NCI-H2227 (cell line): Measurements from ENCODE around the gene TMBIM6.
"Not testable (repeated sequence)": the region's sequence is repeated elsewhere in the genome, so short reads cannot be mapped to it uniquely, and the experiment has no call there.

ENCODE experiments used
- DNase-seq: peaks from one replicate; lab custom pipeline; 2025; ENCODE audit not compliant: unreplicated experiment; lab: John Stamatoyannopoulos, UW

The TMBIM6 gene

DNA sequence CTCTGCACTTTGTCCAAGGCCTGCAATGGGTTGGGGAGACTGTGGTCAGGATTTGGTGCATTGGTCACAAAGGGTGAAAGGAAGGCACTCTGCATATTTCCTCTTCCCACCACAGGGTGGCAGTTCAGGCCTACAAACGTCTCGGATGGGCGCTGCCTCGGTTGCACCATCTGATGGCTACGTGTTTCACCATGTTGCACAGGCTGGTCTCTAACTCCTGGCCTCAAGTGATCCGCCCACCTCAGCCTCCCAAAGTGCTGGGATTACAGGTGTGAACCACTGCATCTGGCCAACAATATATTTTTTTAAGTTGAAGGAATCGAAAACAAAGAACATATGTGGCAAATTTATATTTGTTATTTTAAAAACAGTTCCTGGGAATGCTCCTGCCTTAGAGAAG lies 35.1 kb downstream of the TMBIM6 start:
- peak; percentile 58 for DNase-seq

DNA sequence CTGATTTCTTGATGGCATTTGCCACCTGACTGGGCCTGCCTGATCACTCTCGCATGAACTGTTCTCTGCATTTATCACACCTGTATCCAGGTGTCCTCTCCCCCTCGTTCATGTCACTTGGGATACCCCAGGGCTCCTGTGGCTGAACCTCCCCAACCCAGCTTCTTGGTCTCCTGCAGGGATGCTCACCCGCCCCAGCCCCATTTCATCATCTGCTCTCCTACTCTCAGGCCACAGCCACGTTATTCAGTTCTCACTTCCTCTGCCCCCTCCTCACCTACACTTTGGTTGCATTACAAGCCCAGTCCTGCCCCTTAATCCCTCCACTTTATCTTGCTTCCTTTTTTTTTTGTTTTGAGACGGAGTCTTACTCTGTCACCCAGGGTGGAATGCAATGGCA lies 35.5 kb downstream of the TMBIM6 start:
- no peak for DNase-seq

DNA sequence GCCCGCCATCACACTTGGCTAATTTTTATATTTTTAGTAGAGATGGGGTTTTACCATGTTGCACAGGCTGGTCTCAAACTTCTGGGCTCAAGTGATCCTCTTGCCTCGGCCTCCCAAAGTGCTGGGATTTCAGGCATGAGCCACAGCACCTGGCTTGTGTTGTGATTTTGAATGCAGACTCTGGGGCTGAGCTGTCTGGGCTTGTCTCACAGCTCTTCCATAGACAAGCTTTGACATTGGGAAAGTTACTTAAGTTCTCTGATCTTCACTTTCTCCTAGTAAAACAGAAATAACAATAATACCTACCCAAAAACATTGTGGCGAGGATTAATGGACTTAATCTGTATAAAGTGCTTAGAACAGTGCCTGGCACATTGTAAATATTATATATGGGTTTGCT lies 36.0 kb downstream of the TMBIM6 start:
- no peak for DNase-seq

DNA sequence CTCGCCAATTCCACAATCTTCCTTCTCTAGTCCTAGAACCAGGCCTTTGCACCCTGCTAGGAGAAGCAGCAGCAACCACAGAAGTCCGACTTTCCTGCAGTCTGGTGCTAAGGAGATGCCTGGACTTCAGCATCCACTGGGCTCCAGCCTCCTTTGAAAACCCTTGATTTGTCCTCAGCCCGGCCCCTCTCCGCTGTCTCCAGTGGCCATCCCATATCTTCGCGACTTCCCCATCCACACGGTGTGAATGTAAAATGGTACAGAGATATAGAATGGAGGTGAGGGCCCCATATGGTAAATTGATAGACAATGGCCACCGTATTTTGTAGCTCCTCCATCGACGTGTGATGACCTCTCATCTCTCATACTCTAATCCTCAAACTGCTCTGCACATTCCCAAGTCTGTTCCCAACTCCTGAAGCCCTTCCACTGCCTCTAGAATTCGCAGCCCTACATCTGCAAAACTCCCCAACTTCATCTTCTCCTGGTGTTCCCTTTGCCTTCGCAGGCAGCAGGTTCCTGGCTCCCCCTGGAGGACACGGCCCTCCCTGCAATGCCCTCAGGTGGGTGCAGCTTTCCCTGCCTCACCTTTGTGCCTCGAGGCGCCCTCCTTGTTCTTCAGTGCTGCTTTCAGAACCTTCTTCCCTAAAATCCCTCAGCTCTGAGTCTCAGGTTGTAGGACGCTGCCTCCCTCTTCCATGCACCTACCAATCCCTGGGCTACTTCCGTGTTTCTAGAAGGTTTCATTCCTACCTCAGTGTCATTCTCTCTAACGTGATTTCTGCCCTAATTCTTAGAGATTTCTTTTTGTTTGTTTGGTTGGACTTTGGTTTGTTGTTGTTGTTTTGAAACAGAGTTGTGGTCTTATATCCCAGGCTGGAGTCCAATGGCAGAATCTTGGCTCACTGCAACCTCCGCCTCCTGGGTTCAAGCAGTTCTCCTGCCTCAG lies 36.7 kb downstream of the TMBIM6 start:
- DNase-seq: peak; percentile 33

DNA sequence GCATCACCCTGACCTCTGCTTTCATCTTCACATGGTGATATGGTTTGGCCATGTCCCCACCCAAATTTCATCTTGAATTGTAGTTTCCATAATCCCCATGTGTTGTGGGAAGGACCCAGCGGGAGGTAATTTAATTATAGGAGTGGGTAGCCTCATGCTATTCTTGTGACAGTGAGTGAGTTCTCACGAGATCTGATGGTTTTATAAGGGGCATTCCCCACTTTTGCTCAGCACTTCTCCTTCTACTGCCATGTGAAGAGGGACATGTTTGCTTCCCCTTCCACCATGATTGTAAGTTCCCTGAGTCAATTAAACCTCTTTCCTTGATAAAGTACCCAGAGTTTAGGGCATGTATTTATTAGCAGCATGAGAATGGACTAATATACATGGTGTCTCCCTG lies 38.2 kb downstream of the TMBIM6 start:
- no peak for DNase-seq

DNA sequence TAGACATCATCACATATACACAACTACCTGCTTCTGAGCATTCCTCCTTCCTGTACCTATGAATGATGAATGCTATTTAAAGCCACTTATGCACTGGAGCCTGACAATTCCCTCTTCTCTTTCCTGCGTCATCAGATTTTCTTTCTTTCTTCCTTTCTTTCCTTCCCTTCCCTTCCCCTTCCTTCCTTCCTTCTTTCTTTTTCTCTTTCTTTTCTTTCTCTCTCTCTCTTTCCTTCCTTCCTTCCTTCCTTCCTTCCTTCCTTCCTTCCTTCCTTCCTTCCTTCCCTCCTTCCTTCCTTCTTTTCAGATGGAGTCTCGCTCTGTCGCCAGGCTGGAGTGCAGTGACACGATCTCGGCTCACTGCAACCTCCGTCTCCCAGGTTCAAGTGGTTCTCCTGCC lies 39.6 kb downstream of the TMBIM6 start:
- DNase-seq: not testable (repeated sequence)

DNA sequence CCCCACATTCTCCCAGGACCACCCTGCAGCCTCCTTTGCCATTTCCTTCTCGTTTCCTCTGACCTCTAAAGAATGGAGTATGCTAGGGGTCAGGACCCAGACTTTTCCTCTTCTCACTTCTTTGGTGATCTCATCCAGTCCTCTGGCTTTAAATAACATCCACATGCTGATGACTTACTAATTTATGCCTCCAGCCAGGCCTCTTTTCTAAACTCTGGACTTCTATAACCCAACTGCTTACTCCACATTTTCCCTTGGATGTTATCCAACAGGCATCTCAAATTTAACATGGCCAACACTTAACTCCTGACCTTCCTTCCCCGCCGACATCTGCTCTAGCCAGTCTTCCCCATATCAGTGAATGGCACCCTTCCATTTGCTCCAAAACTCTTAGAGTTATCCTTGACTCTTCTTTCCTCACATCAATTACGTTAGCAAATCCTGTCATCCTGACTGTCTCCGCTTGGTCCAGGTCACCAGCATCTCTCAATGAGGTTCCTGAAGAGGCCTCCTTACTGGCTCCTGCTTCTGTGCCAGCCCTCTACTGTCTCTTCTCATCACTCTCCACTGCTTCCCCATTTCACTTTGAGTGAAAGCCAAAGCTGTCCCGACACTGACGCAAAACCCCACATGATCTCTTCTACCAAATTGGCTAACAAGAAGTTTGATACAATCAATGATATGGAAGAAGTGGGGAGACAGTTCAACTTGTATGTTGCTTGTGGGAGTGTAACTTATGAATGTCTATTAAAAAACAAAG lies 42.7 kb downstream of the TMBIM6 start:
- peak; percentile 4 for DNase-seq

DNA sequence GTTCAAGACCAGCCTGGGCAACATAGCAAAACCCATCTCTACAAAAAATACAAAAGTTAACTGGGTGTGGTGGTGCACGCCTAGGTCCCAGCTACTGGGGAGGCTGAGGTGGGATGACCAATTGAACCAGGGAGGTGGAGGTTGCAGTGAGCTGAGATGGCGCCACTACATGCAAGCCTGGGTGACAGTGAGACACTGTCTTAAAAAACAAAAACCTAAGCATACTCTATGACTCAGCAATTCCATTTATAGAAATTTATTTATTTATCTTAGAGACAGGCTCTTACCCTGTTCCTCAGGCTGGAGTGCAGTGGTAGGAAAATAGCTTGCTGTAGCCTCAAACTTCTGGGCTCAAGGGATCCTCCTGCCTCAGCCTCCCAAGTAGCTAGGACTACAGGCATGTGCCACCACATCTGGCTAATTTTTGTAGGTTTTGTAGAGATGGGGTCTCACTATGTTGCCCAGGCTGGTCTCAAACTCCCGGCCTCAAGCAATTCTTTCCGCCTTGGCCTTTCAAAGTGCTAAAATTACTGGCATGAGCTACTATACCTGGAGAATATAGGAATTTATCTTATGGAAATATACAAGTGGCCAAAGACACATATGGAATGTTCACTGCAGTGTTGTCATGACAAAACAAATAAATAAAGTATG lies 43.5 kb downstream of the TMBIM6 start:
- no peak for DNase-seq

DNA sequence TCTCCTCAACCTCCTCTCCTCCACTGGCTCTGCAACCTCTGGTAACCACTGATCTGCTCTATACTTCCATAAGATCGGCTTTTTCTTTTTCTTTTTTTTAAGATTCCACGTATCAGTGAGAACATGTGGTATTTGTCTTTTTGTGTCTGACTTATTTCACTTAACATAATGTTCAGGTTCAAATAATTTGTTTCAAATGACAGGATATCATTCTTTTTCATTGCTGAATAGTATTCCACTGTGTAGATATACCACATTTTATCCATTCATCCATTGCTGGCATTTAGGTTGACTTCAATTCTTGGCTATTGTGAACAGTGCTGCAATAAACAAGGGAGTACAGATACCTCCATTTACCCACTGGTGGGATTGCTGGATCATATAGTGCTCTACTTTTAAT lies 46.3 kb downstream of the TMBIM6 start:
- DNase-seq: no peak

DNA sequence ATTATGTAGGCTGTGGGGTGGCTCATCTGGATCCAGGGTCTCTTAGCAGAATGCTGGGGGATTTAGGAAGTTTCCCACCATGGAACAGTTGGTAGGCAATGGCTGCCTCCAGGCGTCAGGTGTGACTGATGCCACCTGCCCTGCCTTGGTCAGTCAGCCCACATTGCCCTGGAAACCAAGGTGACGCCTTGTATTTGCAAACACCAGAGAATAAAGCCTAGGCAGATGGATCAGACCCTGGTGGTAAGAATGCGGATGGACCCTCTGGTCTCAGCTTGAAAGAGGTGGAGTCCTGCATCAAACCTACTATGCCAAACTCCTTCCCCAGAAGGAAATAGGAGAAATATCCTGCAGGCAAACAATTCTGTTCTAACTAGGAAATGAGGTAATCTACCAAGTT lies 48.6 kb downstream of the TMBIM6 start:
- no peak for DNase-seq

DNA sequence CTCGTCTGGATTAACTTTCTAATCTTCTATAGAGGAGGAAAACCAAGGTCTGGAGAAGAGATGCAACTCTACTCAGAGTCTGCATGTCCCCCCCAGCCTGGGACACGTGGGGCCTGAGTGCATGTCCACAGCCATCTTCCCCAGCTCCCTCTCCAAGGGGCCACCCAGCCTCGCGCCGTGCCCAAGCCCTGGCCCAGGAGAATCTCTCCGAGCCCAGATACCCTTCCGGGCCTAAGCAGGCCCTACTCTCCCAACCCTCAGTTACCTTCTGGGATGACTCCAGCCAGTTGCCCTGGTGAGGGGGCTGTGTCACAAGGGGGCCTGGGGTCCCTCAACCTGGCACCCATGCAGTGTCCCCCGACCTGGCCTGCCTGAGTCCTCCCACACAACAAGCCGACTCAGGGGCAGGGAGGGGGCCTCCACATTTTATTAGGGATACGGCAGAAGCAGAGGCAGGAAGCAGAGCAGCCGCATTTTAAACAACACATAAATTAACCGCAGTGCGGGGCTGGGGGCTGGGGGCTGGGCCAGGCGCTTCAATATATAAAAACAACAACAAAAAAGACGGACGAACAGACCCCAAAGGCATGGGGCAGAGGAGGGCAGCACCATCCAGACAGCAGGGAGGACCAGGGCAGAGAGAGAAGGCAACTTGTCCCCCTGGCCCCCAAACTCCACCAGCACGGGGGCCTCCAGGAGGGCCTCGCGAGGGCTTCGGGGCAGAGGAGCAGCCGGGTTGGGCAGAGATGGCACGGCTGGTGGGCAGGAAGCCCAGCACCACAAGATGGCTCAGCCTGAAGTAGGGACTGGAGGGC lies 49.6 kb downstream of the TMBIM6 start:
- no peak for DNase-seq

DNA sequence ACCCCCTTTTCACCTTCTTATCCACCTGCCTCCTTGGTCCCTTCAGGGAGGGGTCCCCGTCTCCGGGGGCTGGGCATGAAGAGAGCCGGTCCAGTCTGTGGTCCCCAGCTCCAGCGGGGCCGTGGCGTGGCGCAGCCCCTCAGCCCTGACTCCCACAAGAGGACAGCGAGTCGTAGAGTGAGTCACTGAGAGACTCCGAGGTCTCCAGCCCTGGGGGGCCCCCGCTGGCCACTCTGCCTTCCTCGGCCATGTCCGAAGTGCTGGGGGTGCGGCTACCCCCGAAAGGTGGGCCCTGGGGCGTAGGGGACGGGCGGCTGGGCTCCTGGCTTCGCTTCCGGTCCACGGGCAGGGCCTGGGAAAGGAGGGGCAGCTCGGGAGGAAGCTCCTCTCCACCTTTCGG lies 50.3 kb downstream of the TMBIM6 start:
- DNase-seq: no peak

DNA sequence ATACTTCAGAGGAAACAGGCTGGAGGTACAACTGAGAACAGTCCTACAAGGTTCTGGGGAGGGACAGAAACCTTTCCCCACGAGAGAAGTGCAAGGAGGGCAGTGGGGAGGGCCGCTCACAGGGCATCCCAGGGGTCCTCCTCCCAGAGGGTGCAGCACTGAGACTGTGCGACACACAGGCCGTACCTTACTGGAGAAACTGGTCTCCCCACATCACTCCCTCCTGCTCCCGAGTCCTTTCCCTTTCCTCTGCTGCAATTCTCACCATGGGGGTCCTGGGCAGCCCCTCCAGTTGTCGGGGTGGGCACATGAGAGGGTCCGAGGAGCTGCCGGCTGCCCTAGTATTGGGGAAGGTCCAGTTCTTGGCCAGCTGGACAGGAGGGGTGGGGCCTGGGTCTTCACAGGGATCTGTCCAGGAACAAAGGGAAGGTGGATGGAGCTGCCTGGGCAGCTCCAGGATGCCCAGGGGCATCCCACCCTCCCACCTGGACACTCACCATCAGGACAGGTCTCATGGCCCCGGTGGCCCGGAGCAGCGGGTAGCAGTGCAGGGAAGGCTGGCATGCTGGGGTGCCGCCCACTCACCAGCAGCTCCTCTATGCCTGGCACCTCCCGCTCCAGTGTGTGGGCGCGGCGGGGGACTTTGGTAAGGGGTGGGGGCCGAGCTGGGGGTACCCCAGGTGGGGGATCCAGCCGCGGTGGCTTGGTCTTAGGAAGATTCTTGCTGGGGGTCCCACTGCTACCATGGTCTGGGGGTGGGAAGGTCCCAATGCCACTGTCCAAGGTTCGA lies 51.0 kb downstream of the TMBIM6 start:
- DNase-seq: no peak

DNA sequence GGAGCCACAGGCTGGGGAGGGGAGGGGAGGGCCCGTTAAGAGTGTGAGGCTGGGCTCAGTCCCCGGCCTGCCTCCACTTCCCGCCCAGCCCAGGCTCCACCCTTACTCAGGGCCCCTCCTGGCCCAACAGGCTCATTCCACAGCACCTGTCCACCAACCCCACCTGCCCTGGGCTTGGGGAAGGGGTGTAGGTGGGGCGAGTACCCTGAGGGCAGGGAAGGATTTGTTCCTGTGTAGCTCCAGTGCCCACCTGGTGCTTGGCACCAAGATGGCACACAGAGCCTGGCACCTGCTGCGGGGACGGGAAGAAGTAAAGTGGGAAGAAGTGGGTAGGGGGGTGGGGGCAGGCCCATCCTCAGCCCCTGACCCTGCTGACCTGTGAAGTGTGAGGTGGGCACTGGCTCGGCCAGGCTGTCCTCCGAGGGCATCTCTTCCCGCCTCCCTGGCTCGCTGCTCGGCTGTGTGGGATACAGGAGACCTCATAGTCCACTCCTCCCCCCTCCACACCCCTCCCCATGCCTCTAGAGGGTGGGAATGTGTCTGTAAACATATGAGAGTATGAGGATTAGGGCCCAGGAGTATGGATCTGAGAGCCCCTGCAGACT lies 51.7 kb downstream of the TMBIM6 start:
- DNase-seq: no peak

DNA sequence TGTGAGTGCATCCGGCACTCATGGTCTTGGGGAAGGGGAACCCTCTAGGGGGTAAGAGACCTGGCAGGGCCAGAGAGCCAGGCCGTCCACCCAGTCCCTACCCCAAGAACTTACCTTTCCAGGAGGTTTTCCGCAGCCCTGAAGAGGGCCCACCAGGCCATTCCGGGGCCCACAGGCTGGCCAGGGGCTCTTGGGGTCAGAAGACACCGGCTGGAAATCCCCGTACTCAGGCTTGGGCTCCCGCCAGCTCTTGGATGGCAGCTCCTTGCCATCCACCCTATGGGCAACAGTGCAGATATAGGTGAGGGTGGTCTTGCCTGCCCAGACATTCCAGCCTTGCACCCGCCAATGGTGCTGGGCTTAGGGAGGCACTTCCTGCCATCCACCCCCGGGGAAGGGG lies 52.3 kb downstream of the TMBIM6 start:
- DNase-seq: no peak

DNA sequence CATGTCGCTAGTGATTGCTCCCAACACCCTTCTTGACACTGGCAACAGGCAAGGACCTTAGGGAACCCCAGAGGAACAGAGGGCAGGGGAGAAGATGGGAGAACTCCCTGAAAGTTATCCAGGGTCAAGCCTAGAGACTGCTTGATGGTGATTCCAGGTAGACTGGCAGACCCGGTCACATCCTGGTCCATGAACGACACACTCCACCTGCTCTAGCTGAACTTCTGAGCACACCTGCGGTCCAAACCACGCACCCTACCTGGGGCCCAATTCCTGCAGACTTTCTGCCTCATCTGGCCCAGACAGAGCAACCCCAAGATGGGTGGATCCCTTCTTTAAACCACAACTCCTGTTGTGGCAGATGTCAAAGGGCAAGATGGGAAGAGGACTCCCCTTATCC lies 52.7 kb downstream of the TMBIM6 start:
- DNase-seq: no peak

DNA sequence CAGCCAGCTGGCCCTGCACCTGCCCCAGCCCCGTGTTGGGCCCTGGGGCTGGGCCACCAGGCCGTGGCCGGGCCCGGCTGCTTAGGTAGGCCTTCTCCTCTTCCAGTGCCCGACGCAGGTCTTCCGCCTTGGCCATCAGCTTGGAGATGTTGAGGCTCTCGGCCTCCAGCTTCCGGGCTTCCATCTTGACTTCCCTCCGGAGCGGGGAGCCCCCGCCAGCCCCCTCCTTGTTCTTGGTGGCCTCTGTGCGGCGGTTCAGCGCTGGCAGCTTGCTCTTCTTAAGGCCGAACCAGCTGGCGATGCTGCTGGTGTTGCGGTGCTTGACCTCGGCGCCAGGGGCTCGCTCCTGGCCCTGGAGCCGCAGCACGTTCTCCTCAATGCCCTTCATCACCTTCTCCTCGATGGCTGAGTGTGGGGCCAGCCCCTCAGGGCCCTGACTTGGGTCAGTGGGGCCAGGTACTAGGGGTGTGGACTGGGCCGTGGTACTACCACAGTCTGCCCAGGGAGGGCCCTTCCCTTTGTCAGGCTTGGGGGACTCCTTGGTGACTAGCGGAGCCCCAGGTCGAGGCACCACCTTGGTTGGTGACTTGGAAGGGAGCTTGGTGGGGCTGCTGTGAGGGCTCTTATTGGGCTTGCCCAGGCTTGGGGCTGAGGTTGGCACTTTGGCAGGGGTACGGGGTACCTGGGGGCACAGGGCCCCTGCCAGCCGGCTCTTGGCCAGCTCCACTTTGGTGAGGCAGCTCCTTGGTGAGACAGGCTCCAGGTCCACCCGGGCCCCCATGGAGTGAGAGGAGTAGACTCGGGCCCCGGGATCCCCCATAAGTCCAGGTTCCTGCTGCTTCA lies 53.7 kb downstream of the TMBIM6 start:
- DNase-seq: no peak

DNA sequence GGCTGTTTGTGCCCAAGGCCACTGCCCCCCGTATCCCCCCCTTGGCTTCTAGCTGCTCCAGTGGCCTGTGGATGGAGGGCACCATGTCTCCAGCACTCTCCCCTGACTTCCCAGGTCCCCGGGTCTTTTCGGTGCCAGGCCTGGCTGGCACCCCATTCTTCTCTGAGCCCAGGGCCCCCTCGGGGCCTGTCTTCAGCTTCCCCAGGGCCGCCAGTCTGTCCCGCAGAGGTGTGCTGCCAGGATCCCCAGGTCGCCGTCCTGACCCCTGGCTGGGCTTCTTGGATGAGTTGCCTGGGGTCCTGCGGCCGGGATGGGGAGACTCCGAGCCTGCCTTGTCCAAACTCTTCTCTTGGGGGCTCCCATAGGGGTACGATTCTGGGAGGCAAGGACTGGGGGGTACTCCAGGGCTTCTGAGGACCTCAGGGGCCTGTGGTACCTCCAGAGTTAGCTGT lies 54.3 kb downstream of the TMBIM6 start:
- DNase-seq: no peak

DNA sequence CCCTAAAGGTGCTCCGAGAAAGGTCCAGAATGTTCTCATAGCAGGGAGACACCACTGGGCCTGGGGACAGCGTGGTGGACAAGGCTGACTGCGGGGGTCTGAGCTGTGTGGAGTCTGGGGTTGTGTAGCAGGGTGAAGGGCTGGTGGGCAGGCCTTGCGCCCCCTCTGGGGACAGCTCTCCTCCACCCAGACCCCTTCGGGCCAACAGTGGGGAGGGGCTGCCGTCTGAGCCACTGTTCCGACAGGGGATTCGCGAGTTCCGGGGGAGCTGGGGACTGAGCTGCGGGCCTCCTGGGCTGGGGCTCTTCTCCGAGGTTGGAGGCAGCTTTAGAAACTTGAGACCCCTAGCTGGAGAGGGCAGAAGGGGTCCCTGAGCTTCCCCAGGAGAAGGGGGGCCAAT lies 54.8 kb downstream of the TMBIM6 start:
- DNase-seq: no peak
